NB4 (cell line): Measurements from ENCODE around the gene KIRREL3.

Experiments used
- POLR2A ChIP-seq: IDR thresholded peaks from 2 replicates; pipeline ENCODE4 v1.6.1; 2011; ENCODE audit warnings: mild to moderate bottlenecking; ENCODE audit not compliant: insufficient read length; ENCODE audit errors: extremely low read depth
- TF ChIP-seq, protein P1 (sequence below): IDR thresholded peaks from one replicate; pipeline ENCODE4 v1.5.1; 2012; ENCODE audit warnings: low read depth, low read length

DNA sequence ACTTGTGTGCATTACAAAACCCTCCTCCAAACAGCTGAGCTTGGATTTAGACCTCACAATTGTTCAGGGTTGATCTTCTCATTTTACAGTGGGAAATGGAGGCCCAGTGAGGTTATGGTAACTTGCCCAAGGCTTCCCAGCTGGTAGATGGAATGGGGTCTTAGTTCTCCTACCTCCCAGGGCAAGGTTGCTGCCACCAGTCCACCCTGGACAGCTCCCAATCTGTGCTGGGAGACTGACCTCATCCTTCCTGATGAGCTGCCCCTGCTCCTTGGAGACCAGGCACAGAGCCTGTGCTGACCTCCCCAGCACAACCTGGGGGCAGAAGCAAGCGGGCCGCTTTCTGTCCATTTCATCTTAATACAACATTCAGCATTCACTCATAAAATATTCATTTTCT, 454.4 kb downstream of the KIRREL3 start:
- TF ChIP-seq POLR2A = no peak
- TF ChIP-seq, protein P1, sequence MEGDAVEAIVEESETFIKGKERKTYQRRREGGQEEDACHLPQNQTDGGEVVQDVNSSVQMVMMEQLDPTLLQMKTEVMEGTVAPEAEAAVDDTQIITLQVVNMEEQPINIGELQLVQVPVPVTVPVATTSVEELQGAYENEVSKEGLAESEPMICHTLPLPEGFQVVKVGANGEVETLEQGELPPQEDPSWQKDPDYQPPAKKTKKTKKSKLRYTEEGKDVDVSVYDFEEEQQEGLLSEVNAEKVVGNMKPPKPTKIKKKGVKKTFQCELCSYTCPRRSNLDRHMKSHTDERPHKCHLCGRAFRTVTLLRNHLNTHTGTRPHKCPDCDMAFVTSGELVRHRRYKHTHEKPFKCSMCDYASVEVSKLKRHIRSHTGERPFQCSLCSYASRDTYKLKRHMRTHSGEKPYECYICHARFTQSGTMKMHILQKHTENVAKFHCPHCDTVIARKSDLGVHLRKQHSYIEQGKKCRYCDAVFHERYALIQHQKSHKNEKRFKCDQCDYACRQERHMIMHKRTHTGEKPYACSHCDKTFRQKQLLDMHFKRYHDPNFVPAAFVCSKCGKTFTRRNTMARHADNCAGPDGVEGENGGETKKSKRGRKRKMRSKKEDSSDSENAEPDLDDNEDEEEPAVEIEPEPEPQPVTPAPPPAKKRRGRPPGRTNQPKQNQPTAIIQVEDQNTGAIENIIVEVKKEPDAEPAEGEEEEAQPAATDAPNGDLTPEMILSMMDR = no peak
